Left colon (tissue), 2 donors: ENCODE measurements around the gene PLEKHH2. TPM values are rescaled to one million over a fixed set of nuclear protein-coding genes. Genes with fewer than 3 reads are reported as not detected.
"Not testable (repeated sequence)": the region's sequence is repeated elsewhere in the genome, so short reads cannot be mapped to it uniquely, and the experiment has no call there.

Source experiments
- ATAC-seq: fragments of 200-7000 bp; cut with Tn5 transposase; one replicate; pipeline ENCODE4 v1.9.1; 2020; ENCODE audit warnings: mild to moderate bottlenecking, moderate library complexity
- DNase-seq, 2 donors: peaks; one replicate each; pipeline ENCODE4 v3.0.0-alpha.2; 2020
- intact Hi-C, 2 donors: fragments of 100-400 bp; cut with DNase I in 1 of 2; cut with micrococcal nuclease in 1 of 2; formaldehyde crosslinking; loops; one replicate each; pipeline versions ENCODE4 v1.11.2 to v1.14.0; 2022; cut with DNase I, micrococcal nuclease
- total RNA-seq, 2 donors: library from RNA; stranded (reverse); fragmentation: NEBNext Ultra II Directional; extraction: Animal tissue kit (Norgen Biotek cat#: 25700); gene quantifications; one replicate each; pipeline ENCODE4 v1.2.1, GENCODE V29; 2021
- donor health status: DM: no; HTN: no; CAD: no.
- donor health status: DM: yes; HTN: yes; CAD: no.

PLEKHH2 gene
- total RNA-seq, 2 donors from 2014 or later: 3.9 to 8.3 TPM

DNA sequence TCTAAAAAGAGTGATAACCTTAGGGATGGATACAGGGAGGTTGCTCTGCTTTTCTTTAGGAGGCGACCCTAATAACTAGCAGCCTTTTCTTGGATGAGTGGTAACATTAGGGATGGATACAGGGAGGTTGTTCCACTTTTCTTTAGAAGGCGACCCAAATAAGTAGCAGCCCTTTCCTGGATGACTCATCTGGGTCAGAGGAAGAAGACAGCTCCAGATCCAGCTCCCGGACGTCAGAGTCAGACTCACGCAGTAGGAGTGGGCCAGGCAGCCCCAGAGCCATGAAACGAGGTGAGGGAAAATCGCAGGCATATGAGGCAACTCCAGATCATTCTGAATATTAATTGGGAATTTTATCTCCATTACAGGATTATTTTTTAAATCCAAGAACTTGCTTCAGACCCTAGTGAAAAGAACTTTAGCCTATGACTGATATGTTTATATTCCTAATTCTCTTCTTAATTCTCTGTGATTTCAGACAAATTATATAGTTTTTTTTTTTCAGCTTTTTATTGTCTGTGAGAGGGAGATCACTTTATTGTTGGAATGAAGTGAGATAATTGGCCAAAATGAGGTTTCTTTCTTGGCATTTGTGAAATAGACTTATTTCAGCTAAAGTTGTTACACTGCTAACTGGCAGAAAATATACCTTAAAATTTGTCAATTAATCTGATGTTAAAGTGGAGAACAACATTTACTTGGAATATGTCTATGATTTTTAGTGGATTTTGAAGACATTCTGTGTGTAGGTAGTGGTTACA lies 70.4 kb downstream of the PLEKHH2 start:
- peak; percentile 7 to 39 for DNase-seq
- ATAC-seq: no peak
- intact Hi-C loops: no loop called here

DNA sequence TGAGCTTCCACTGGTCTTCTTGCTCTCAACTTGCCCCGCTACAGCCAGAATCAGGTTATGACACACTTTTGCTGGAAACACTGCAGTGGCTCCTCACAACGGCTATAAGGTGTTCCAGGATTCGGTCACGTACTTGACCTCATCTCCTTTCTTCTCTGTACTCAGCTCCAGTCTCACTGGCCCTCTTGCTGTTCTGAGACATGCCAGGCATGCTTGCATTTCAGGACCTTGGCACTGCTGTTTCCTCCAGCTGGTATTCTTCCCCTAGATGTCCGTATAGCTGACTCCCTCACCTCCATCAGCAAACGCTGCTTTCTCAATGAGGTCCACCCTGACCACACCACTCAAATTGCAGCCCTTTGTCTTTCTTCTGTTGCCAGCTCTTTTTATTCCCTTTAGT lies 71.1 kb downstream of the PLEKHH2 start:
- DNase-seq (no peak), ATAC-seq (no peak)
- intact Hi-C loops: no loop called here

DNA sequence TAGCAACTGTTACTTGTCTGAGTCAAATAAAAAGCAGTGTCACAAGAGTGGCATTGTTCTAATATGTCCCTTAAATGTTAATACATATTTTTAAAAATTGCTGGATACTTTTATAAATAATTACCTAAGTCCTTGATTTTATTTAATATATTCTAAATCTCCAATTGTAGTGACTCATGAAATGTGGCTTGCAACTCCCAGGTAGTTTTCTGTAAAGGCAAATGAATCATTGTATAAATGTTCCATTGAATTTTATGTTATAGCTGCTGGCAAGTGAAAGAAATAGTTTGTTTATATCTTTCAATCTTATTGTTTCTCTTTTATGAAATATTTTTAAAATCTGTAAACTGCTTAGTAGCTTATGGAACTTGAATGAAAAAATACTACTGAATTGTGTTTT lies 71.8 kb downstream of the PLEKHH2 start:
- no peak for DNase-seq
- ATAC-seq: no peak
- intact Hi-C loops: no loop called here

DNA sequence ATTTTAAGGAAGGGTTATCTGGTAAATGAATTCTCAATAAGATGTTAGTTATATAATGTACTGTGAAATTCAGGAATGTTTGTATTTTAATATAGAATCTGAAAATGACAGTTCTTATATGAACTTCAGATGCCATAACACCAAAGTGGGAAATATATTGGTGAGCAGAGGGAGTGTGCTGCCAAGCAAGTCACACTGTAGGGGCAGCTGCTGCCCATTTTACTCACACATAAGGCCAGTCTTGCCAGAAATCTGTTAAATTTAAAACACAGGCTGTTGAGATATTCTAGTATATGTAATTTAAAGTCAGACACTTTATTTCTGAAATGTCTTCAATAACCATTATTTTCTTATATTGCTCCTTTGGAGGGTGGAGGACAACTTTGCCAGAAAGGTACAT lies 73.8 kb downstream of the PLEKHH2 start:
- ATAC-seq (no peak), DNase-seq (no peak)
- intact Hi-C loops: no loop called here

DNA sequence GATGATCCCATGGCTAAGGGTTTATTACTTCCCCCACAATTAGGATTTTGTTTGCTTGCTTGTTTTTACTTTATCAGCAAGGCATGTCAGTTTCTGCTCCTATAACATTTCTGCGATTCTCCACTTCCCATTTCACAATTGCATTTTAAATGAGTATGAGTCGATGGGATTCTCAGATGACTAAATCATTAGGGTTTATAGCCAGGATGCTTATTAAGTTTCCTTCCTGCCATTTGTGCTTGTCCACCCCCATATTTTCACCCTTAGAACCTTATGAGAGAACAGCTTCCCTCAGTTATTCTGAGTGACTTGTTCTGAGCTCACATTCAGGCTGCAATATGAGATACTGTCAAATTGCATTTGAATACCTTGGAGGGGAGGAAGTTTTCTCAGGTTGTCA lies 77.1 kb downstream of the PLEKHH2 start:
- ATAC-seq (no peak), DNase-seq (no peak)
- intact Hi-C loops: no loop called here

DNA sequence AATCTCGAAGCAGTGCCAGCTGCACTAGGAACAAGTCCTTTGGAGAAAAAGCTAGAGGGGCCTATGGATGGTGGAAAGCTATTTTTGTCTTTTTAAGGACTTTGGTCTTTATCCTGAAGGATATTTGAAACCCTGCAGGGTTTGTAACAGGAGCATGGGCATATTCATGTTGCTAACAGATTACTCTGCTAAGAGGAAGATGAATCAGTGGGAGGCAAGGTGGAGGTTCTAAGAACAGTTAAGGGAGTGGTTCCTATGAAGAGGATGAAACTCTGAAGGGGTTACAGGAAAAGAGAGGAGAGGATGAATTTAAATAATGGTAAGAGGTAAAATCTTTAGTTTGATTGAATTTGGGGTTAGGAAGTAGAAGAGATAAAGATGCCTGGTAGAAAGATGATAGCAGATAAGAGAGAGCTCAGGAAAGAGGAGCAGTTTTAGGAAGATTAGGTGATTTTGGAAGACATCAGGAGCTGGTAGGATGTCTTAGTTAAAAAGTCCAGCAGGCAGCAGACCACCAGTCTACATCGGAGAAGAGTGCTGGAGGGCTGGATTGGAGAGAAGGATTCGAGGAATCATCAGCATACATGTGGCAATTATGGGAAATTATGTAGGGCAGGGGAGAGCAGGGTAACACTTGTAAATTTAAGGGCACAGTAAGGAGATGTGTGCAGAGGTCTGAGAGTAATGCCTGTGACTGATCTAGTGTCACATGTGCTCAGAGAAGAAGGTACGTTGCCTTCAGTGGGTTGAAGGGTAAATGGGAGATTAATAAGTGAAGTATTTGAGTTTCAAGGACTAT lies 78.4 kb downstream of the PLEKHH2 start:
- intact Hi-C loops: no loop called here
- ATAC-seq: no peak
- no peak for DNase-seq

DNA sequence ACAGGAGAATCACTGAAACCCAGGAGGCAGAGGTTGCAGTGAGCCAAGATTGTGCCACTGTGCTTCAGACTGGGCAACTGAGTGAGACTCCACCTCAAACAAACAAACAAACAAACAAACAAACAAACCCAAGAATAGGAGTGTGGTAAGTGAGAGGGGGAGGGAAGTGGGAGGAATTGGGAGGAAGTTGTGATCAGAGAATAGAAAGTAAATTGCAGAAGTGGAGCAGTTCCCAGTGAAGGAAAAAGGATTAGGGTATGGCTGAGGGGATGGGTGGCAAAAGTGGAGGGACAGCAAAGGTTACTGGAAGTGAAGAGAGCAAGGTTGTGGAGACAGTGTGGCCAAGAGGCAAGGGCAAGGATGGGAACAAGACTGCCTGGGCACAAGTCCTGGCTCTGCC lies 80.3 kb downstream of the PLEKHH2 start:
- intact Hi-C loops: no loop called here
- no peak for DNase-seq
- ATAC-seq: no peak

DNA sequence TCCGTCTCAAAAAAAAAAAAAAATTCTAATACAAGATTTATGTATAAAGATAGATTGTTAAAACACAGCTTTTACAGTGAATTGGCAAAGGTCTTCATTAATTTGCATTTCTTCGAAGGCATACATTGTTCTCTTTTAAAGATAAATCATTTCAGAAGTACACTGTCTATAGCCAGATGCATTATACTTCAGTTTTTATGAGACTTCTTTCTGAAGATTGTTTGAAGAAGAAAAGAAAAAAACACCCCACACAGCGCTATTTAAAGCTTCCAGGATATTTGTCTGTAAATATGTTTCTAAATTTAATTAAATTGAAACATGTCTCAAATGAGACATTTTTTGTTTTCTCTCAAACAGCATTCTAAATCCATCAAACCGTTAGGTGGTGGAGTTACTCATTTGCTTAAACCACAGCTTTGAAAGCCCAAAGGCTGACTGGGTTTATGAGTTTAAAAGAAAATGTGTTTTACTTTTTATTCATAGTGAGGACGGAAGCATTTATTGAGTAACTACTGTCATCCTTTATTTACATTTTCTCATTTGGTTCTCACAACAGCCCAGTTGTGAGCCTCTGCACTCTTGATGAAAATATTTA lies 81.6 kb downstream of the PLEKHH2 start:
- no peak for DNase-seq
- ATAC-seq: no peak
- intact Hi-C loops: no loop called here

DNA sequence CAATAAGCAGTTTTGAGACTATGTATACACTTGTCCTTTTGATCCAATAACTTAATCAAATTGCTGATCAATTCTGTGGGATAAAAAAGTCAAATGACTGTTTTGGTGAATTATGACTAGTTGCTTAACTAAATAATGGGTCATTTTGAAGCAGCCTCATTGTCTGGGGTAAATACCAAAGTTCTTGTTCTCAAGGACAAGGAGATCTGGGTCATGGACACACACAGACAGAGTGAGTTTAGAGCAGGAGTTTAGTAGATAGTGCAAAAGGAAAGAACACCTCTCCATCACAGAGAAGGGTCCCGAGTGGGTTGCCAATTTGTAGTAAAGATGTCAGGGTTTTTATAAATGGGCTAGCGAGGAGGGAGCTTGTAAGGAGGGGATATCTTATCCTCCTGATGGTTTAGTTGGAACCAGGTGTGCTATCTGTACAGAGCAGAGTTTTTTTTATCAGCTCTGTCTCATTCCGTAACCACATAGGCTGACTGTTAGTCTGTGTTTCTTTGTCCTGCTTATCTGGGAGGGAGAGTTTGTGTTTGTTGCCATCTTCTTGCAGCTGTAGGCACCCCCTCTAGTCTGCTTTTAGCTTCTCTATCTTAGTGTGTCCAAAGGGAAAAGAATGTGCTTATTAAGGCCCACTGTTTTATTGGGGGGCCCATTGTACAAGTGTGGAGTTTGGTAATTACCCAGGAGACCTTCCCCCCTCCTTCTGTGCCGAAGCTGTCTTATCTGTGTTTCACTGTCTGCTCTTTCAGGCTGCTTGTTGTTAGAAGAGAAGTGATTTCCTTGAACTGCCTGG lies 87.9 kb downstream of the PLEKHH2 start:
- DNase-seq (no peak), ATAC-seq (no peak)
- intact Hi-C loops: no loop called here

DNA sequence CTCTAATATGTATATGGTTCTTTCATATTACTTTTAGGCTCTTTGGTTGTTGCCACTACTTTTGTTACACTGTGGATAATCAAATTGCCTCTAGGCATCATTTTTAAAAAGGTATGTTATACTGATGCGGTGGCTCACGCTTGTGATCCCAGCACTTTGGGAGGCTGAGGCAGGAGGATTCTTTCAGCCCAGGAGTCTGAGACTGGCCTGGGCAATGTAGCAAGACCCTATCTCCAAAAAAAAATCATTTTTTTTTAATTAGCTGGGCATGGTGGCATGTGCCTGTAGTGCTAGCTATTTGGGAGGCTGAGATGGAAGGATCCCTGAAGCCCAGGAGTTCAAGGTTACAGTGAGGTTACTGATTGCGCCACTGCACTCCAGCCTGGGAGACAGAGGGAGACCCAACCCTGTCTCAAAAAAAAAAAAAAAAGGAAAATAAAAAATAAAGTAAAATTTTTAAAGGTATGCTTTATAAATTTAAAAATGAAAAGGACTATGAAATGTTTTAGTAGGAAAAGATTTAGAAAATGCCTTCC lies 88.7 kb downstream of the PLEKHH2 start:
- no peak for ATAC-seq
- no peak for DNase-seq

DNA sequence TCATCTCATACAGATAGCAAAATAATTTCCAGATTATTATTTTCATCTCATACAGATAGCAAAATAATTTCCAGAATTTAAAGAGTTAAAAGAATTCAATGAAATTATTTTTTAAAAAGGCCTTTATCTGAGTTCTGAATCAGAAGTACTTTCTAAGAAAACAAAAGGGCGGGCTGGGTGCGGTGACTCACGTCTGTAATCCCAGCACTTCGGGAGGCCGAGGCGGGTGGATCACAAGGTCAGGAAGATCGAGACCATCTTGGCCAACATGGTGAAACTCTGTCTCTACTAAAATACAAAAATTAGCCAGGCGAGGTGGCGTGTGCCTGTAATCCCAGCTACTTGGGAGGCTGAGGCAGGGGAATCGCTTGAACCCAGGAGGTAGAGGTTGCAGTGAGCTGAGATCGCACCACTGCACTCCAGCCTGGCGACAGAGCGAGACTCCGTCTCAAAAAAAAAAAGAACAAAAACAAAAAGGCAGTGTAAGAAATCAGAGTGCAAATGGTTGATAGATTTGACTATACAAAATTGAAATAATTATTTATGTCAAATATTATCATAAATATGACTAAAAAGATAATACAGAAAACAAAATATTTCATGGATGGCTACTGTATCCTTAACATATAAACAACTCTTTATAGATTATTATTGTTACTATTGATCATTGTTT lies 90.0 kb downstream of the PLEKHH2 start:
- DNase-seq, ATAC-seq, intact Hi-C loops: not testable (repeated sequence)

More for the DNA sequence above, 88.7 kb downstream of the PLEKHH2 start:
- intact Hi-C loops: no loop called here

DNA sequence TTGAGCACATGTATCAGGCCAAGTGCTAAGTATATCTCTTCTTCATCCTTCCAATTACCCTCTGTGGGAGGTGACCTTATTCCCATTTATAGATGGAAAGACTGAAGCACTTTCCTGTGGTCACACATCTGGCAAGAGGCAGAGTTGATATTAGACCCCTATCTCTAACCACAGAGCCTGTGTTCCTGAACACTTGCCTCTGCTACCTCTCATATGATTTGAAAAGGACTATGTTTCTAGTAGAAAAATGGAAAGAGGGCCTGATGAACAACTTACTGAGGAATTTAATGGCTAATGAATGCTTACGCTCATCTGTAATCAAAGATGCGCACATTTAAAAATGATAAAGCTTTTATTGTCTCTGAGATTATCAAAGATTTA lies 90.6 kb downstream of the PLEKHH2 start:
- no peak for ATAC-seq
- DNase-seq: no peak
- intact Hi-C loops: no loop called here

DNA sequence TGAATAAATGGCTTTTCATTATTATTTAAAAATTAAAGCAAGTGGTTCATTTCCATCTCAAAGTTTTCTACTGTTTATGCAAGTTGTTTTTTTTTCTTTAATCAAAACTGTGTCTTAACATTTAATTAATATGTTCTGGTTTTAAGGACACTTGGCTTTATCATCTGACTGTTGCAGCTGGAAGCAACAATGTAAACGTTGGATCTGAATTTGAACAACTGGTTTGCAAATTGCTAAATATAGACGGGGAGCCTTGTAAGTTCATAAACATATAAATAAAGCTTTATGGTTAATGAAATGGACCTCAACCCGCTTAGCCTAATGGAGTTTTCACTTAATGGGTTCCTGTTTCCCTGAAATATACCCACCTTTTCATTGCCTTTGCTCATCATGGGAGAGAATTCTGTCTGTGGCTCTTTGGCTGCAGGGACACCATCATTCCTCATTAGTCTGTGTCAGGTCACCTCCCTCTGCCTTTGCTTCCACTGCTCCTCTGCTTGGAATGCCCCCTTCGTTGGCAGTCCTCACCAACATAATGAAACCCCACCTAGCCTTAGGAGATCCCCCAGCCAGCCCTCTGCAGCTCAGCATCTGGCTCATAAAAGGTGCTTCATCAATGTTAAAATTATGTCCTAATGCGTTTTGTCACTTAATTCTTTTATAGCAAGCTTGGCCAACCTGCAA lies 92.6 kb downstream of the PLEKHH2 start:
- intact Hi-C loops: no loop called here
- DNase-seq (no peak), ATAC-seq (no peak)

DNA sequence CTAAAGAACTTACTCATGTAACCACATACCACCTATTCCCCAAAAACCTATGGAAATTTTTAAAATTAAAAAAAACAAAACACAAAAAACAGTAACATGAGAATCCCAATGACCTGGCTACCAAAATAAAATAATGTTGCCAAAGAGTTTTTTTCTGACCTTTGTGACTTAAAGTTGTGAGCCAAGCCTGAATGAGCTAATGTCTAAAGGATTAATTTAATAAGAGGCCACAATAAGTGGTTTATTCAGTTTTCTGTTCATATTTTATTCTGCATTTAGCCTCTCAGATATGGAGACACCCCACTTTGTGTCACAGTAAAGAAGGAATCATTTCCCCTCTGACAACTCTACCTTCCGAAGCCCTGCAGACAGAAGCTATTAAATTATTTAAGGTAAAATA lies 94.2 kb downstream of the PLEKHH2 start:
- DNase-seq (no peak), ATAC-seq (no peak)
- intact Hi-C loops: no loop called here

DNA sequence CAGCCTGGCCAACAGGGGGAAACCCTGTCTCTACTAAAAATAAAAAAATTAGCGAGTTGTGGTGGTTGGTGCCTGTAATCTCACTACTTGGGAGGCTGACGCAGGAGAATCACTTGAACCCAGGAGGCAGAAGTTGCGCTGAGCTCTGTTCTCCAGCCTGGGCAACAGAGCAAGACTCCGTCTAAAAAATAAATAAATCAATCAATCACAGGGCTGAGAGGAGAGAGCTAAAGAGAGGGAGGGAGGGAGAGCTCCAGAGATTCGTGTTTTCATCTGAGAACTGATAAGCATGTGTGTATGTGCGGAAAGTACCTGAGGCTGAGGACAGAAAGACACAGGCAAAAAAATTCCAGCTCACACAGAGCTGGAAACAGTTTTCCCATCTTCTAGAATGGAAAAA lies 99.6 kb downstream of the PLEKHH2 start:
- intact Hi-C loops: no loop called here
- ATAC-seq (no peak), DNase-seq (no peak)

DNA sequence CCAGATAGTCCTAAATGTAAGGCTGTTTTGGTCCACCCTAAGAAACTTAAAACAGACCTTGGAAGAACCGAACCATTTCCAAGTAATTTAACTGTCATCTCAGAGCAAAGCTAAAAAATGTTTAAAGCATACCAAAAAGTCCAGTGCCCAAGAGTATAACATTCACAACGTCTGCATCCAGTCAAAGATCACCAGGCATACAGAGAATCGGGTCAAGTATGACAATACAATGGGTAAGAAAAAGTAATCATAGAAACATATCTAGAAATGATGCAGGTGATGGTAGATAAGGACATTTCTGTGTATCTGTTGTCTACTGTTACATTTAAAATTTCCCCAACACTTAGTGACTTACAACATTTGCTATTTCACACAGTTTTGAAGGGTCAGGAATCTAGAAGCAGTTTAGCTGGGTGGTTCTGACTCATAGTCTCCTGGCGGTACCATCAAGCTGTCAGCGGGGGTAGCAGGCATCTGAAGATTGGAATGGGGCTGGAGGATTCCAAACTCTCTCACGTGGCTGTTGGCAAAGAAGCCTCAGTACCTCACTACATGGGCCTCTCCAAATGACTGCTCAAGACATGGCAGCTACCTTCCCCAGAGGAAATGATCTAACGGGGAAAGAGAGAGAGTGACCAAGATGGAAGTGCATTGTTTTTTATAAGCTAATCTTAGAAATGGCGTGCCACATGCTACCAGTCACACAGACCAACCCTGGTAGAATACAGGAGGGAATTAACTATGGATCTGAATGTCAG lies 100.2 kb downstream of the PLEKHH2 start:
- intact Hi-C loops: no loop called here
- no peak for ATAC-seq

DNA sequence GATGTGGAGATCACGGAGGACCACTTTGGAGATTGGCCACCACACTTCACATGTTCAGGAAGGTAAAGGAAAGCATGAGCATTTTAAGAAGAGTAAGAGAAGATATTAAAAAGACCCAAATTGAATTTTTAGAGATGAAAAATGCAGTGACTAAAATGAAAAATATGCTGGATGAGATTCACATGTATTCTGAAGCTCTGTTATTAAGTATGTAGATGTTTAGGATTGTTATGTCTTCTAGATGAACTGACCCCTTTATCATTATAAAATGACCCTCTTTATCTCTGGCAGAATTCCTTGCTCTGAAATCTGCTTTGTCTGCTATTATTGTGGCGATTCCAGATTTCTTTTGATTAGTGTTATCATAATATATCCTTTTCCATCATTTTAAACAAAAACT lies 100.8 kb downstream of the PLEKHH2 start:
- intact Hi-C loops: no loop called here
- ATAC-seq (no peak), DNase-seq (no peak)

More for the DNA sequence above, 100.2 kb downstream of the PLEKHH2 start:
- no peak for DNase-seq
